ENCODE data around the gene ADAMTS17.
A peak's percentile ranks its signal among the peaks of the same experiment; 100 is the strongest.

Gene ADAMTS17

DNA sequence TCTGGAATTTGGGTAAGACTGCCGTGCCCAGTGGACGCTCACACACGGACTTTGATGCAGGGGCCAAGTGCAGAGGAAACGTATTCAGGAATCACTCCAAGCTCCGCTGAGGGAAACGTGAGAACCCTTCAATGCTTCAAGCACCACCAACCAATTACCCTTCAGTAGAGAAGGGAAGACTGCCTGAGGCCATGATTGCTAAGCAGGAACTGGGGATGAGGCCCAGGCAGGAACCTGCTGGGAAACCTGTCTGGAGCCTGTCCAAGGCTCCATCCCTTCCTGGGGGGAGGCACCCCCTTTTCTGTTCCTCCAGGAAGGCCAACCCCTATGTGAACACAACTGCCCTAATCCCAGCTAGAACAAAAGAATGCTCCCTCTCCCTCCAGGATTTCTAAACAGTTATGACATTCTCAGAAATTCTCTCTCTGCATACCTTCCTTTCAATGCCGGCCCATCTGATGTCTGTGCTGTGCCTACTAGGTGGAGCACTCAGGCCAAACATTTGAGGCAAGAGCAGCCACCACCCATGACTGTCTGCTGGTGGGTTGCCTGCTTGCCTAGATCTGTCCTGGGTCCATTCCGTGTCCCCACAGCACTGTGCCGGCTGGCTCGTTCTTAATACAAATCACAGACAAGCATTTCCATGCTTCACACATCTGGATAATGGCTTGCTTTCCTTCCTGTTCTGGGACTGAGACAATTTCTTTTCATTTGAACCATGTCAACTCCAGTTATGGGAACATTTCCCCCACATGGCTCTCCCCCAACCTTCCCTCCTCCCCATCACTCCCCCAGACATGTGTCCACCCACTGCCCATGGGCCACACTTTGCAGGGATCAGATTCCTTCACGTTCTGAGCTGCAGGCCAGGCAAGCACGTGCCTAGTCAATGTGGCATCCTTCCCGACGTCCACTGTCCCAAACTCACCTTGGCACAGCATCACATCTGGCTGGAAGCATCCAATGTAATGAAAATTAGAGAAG is 149.4 kb downstream of the ADAMTS17 start:
- no peak for DNase-seq

DNA sequence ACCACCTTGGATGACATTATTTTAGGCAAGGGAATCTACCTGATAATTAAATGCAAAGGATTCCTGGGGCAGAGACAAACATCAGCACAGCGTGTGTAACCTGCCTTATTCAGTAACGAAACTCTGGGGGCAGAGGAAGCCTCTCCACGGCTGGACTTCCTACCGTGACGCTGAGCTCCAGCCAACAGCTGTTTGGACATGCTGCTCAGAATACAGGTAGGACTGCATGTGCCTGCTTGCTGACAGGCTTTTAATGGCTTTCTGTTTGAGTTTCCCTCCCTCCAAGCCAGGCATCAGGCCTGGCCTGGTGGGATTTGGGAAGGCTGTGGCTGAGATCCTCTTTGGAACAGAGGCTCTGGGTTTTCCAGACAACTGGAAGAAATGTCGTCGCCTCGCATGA is 150.6 kb downstream of the ADAMTS17 start:
- no peak for DNase-seq

GRCh38 chr15:100190675-100191074 is 151.1 kb downstream of the ADAMTS17 start:
- no peak for DNase-seq

DNA sequence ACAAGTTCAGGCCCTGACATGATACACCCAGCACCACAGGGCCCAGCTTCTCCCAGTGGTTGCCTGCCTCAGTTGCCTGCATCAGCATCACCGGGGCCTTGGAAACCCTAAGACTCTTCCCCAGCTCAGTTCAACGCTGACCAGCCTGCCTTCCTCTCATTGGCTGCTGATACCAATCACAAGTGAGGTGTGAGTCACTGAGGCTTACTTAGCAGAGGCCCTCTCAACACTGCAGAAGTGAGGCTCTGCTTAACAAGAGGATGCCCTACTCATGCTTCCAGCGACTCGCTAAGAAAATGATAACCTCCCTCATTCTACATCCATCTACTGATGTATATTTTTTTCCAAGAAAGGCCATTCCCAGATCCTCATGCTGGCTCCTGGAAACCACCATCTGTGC is 151.9 kb downstream of the ADAMTS17 start:
- no peak for DNase-seq

GRCh38 chr15:100189319-100189718 is 152.5 kb downstream of the ADAMTS17 start:
- DNase-seq, result no peak

GRCh38 chr15:100187677-100188076 is 154.1 kb downstream of the ADAMTS17 start:
- no peak for DNase-seq

DNA sequence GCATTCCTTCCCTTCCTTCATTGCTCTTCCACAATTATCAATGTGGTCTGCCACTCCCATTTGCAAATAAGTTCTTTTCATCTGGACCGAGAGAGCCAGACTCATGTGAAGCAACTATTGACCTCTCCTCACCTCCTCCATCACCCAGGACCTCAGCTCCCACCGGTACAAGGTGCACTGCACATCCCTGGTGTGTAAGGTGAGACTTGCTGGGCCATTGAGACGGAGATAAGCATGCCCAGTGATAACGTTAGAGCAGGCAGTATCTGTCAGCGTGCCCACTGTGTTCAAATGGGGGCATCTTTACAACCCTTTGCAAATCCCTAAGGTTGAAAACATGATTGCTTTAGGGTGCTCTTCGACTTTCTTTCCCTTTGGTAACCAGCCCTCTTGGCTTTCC is 154.8 kb downstream of the ADAMTS17 start:
- no peak for DNase-seq

DNA sequence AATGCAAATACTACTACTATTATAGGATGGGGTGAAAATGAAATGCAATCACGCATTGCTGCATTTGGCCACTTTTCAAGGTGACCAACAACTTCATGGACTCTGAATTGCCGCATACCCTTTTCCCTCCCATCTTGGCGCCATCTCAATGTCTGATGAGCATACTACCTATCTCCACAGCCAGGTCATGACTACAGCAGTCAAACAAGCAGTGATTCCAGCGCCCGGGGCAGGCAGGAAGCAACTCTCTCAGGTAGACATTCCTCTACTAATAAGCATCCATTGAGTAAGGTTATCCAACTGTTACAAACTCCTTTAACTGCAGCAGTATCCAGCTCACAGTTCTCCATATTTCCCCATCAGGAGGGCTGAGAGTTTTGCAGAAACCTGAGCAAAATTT is 155.4 kb downstream of the ADAMTS17 start:
- DNase-seq, result no peak

DNA sequence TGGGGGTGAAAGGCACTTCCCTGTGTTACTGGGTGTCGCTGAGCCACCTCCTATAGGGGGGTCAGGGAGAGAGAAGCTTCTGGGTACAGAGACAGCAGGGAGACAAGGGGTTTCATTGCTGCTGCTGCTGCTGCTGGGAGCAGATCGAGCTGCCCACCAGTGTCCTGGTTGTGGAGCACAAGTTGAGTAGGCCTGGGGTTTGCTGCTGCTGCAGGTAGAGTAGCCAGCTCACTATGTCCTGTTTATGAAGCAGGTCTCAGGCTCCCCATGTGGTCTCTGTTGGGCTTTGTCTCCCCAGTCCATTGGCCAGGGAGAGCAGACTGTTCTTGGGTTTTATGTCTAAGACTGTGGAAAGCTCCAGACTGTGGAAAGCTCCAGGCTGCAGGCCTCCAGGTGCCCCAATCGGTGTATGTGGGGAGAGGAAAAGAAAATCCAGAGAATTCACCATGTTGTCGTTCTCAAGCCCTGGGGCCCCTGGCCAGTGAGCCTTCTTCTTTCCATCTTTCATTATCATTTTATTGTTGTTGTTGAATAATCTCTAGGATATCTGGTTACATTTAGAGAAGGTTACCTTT is 157.8 kb downstream of the ADAMTS17 start:
- DNase-seq, result no peak

DNA sequence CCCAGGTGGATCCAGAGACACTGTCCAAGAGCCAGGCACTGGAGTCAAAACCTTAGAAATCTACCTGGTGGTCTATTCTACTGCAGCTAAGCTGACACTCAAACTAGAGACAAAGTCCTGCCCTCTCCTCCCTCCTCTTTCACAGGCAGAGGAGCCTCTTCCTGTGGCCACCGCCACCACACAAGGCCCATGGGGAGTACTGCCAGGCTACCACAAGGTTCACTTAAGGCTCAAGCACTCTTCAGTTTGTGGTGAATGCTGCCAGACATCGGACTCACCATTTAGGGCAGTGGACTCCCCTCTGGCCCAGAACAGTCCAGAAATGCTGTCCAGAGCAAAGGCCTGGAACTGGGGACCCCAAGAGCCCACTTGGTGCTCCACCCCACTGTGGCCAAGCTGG is 160.9 kb downstream of the ADAMTS17 start:
- DNase-seq, result no peak

DNA sequence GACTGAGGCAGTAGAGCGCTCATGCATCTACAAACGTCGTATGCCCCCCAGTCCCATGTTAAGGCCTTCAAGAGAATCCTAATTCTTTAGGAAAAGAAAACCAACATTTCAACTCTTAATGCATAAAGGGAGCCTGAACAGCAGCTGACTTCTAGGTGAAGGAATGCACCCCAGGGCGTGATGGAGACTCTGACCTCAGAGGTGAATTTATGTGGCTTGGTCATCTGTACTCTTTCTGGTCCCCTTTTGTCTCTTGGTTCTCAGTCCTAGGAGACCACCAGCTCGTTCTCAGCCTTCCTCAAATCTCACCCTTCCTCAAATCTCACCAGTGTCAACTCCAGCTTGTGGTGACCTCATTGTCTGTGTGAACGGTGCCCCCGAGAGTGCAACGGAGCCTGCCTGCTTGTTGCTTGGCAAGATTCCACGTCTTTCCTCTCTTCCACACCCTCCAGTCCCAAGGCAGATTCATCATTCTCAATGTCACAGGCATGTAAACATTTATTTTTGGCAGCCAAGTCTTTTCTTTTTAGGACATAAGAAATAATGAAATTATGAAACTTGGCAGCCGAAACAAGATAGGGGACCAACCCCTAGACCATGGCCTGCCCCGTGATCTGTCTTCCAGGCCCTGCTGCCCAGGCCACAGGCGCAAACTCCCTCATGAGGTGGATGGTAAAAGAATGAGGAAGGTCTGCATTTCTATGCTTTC is 166.2 kb downstream of the ADAMTS17 start:
- no peak for DNase-seq

DNA sequence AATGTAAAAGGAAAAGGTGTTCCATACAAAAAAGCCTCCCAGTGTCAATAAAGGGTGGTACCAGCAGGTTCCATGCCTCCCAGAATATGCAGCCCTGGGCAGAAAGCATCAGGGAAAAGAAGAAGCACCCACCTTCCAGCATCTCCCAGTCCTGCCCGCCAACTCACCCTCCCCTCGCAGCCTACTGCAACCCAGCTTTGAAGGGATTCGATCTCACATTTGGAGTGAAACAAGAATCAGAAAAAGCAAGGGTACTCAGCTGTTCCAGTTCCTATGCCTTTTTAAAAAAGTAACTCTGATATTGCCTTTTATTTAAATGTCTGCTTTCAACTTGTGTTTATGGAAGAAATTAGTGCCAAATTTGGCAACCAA is 166.9 kb downstream of the ADAMTS17 start:
- no peak for DNase-seq

- DNase-seq, result no peak
These were observed 167.4 kb downstream of the ADAMTS17 start for GRCh38 chr15:100174159-100174903.

- no peak for DNase-seq
These were observed 169.3 kb downstream of the ADAMTS17 start for GRCh38 chr15:100172356-100173024.

- DNase-seq, result no peak
These were observed 170.4 kb downstream of the ADAMTS17 start for GRCh38 chr15:100171411-100171810.

DNA sequence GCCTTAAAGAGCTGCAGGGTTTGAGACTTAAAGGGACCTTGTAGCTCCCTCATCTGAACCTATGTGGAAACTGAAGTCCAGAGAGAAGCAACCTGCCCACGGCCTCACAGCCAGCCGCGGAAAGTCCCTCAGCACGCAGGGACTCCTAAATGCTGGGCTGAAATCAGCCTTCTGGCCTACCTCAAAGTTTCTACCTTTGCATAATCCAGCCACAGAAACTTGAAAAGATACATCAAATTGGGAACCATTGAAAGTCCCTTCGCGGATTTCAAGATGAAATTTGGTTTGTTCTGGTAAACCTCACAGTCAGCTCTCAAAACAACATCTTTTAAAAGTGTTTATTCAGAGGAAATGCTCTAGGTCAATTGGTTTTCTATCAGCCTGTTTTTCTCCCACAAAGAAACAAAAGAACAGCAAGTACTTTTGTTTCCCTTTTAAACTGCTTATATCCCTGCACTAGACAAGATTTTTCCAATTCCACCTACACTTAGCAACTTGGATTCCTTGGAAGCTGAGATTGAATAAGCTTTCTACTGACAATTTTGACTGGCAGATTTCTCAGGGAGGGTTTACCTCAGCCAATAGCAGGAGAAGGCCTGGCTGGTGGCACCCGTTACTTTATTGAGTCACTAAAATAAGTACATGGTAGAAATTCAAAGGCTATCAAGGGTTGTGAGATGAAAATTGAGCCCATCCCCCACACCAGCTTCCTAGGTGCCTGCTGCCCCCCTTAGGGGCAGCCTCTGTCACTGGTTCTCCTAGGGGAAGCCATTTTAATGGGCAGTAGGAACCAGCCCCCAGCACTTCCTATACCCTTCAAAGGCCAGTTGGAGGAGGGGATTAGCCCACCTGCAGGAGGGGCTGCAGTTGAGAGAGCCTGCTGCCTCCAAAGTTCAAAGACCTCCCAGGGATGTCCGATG is 171.2 kb downstream of the ADAMTS17 start:
- DNase-seq, result peak in 1 of 2 donors; percentile 1

- no peak for DNase-seq
These were observed 172.0 kb downstream of the ADAMTS17 start for GRCh38 chr15:100169615-100170290.

DNA sequence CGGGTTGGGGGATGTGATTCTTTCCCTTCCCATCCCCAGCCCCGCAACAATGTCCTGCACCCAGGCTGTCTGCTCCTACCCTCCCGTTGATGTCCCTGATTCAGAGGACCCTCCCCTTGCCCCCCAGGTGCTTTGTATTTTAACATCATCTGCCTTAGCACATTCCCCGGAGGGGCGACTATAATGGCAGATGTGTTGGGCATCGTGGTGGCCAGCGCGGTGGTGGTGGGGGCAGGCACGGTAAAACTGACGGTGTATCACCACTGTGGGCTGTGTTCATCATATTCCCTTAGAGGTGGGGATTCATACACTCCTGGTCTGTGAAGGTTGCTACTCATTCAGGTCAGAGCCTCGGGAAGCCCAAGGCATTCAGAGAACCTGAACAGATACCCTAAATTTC is 173.0 kb downstream of the ADAMTS17 start:
- DNase-seq, result no peak

DNA sequence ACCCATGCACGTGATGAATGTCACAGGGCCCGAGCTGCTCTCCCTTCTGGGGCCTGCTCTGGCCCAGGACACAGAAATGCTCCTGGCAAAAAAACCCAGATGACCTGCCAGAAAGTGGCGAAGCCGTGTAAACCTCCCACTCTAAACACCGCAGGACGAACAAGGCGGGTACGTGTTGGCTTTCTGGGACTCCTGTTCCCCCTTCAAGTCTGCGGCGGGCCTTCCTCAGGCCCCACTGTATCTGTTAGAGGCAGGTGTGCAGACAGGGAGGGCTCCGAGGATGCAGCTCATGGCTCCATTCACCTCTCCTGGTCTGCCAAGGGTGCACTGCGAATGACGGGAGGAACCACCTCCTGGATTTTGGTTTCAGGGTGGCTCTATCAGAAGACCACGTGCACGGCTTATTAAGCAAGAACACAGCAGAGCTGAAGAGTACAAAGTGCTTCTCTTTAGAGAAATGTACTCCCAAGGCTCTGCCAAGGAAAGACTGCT is 173.8 kb downstream of the ADAMTS17 start:
- peak in 1 of 2 donors; percentile 22 for DNase-seq

- DNase-seq, result no peak
These were observed 175.5 kb downstream of the ADAMTS17 start for GRCh38 chr15:100166313-100166712.

Measured in hippocampal formation (tissue), 2 donors.